GM18517 (cell line): ENCODE measurements around the gene USP2.

Source experiments
- ATAC-seq: cut with Tn5 transposase; IDR thresholded peaks from one replicate; pipeline ENCODE4 v1.9.1; 2021; ENCODE audit warnings: mild to moderate bottlenecking, moderate library complexity; ENCODE audit not compliant: unreplicated experiment

Gene USP2

GRCh38 chr11:119377961-119378667, 3.4 kb downstream of the USP2 start:
- ATAC-seq, result no peak

DNA sequence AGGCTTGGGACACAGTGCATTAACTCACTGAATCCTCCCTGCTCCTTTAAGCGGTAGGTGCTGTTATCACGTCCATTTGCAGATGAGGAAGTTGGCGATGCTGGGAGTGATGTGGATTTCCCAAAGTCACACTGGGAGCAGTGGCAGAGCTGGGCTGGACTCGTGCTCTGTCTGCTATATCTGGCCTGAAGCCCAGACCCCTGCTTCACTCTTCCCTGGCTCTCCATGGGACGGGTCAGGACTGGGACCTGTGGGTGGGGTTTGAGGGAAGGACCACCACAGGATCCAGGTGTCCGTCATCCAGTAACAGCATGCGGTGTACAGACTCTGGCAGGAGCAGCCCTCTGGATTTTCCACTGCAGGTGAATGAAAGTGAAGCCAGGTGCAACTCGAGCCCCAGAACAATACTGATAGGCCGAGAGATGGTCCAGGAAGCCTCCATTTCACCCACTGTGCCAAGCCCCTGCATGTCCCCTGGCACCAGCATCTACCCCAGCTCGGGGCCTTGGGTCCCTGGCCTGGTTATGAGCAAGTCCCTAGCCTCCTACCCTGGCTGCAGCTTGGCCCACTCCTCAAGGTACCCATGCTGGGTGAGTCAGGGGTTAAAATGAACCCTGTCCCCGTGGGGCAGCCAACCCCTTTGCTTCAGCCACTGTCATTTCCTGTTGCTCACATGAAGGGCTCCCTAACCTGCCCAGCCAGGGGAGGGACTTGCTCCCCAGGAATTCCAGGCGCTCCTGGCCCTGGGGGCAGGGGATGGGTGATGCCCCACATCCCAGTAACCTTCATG, 4.2 kb downstream of the USP2 start:
- ATAC-seq, result no peak

- ATAC-seq, result no peak
These were observed 5.2 kb downstream of the USP2 start for GRCh38 chr11:119376197-119376847.

DNA sequence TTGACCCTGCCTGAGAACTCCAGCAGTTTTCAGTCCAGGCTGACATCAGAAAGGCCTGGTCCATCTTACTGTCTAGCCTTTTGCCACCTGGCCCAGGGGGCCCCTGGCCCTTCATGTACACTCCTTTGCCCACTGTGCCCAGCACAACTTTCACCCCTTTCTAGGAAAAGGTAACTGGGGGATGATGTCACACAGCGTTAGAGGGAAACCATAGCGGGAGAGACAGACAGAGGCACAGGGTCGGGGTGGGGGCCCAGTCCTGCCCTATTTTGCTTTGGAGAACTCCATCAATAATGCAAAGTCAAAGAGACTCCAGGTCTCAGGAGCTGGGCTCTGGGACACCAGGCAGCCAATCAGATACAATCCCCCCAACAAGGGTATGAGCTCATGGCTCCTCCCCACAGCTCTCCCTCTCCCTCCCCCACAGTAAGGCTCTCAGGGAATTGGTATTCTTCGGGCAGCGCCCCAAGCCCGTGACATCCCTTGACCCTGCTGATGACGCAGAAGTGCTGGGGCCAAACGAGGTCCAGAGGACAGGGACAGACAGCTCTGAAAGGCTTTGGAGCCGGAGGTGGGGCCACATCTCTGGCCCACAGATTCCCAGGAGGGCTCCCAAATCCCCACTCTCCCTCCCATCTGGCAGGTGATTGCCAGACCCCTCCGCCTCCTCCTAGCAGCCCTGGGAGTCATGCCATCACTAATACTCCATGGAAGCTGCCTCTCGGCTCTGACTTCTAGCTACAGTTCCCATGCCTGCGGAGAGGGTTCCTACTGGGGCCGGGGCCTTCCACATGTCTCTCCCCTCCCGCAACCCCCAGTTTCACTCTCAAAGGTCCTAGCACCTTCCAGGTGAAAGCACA, 5.9 kb downstream of the USP2 start:
- ATAC-seq, result no peak

DNA sequence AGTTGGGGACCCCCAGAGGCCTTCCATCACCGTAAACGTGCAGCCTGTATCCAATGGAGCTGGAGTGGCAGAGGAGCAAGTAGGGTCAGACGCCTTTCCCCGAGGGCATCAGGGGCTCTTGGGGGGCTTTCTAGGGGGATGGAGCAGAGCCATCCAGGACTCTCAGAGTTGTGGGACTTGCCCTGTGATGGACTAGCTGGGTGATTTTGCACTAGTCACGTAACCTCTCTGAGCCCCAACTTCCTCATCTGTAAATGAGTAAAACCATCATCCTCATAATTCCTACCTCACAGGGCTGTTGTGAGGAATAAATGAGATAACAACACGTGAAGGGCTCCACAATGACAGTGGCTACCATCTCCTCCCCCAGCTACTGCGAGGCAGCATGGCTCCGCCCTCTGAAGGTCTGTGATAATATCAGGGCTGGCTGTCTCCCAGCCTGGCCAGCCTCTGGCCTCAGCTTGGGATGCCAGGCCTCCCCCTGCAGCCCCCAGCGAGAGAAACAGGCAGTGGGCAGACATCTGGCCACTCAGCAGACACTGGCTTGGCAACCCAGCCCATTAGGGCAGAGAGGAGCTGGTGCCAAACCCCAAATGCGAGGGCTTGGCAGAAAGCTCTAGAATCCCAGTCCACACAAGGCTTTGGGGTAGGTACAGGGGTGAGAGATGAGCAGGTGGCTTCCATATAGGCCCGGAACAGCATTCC, 6.7 kb downstream of the USP2 start:
- no peak for ATAC-seq

DNA sequence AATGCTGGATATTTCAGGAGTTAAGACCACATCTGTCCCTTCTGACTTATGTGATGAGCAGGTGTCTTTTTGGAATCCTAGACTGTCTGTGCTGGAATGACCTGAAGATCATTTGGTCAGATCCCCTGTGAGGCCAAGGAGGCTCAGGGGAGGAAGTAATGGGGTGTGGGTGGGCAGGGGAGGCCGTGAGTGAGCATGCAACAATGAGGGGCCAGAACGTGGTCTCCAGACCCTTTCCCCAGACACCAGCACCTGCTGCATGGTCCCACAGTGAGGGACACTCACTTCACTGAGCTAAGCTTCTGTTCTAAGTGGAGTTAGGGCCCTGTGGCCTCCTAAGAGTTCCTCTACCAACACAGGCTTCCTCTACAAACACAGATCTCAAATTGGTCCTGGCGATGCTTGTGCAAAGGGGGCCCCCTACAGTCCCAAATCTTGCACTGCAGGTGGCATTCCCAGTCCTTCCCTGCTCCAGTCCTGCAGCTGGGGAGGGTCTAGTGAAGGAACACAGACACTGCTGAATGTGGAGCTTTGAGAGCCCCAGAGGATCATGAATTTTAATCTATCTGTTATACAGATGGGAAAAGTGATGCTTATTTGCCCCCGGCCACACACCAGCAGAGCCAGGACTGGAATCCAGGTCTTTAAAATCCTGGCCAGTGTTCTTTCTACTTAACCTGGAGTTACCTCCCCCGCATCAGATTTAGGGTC, 7.4 kb downstream of the USP2 start:
- no peak for ATAC-seq

GRCh38 chr11:119373059-119373920, 8.2 kb downstream of the USP2 start:
- no peak for ATAC-seq

GRCh38 chr11:119372260-119373058, 9.0 kb downstream of the USP2 start:
- ATAC-seq, result no peak

- ATAC-seq, result no peak
These were observed 9.7 kb downstream of the USP2 start for GRCh38 chr11:119371778-119372182.

DNA sequence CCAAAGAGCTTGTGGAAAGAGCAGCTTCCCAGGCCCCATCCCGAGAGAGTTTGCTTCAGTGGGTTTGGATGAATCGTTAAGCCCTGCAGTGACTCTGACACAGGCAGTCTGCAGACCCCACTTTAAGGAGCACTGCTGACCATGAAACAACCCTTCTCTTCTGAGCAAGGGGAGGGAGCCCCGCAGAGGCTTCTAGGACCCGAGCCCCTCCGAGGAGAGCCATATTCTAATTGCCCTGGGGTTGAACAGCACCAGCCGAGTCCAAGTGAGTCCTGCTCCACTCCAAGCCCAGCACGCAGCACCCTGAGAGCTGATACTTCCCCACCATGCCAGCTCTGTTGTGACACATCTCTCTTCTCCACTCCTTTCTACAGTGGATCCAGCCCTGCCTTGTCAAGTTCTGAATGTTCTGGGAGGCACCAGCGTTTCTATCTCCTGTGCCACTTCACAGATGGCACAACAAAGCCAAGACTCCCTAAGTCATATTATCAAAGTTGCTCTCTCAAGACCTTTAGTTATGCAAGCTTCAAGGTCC, 10.4 kb downstream of the USP2 start:
- ATAC-seq, result no peak

- no peak for ATAC-seq
These were observed 10.9 kb downstream of the USP2 start for GRCh38 chr11:119370486-119371046.

DNA sequence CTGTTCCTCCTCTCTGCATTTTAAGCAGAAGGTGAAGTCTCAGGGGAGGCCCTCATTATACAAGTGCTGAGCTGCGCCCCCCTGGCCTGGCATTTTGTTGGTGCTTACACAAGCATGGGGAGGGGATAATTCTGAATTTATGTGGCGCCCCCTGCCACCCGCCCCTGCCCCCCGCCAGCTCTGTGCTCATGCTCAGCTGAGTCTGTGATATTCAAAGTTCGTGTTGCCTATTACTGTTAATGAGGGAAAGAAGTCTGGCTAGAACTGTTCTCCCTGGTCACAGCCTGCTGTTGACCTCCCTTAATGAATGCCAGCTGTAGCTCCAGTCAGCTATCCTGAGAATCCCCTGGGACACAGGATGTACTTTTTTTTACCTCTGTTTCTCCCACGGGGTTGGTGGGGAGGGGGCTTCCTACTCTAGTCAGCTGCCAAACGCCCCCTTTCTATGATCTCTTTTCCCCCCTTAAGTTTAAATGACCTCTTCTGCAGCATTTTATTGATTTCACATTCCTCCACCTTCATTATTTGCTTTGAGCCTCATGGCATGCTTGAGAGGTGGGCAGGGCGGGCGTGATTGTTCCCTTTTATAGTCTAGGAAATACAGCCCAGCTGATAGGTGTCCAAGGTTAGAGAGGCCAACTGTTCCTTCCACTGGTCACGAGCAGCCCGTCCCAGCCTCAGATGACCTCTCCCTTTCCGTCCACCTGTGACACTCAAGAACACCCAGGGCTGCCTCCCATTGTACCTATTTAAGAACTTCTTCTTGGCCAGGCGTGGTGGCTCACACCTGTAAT, 12.2 kb downstream of the USP2 start:
- no peak for ATAC-seq

GRCh38 chr11:119368121-119369034, 13.1 kb downstream of the USP2 start:
- no peak for ATAC-seq

- ATAC-seq, result no peak
These were observed 13.8 kb downstream of the USP2 start for GRCh38 chr11:119367661-119368120.
